SK-N-SH treated with all-trans-retinoic acid at 6 μM for 48 hours (cell line): ENCODE results near the gene TMPRSS6.

Experiments
- ATAC-seq: fragments of 200-7000 bp; cut with Tn5 transposase; 3 replicates; pipeline ENCODE4 v1.9.1; 2020; ENCODE audit warnings: mild to moderate bottlenecking, moderate library complexity
- ARNTL ChIP-seq: fragments of 450-650 bp; formaldehyde crosslinking; IDR thresholded peaks from 2 replicates; pipeline ENCODE4 v1.5.0; 2020; ENCODE audit warnings: low read depth, mild to moderate bottlenecking, moderate library complexity, borderline replicate concordance
- BACH2 ChIP-seq: fragments of 250-450 bp; sonication (Bioruptor Pico); IDR thresholded peaks from 2 replicates; pipeline ENCODE4 v1.9.0; 2021; ENCODE audit warnings: mild to moderate bottlenecking, borderline replicate concordance
- CREB5 ChIP-seq: fragments of 250-450 bp; sonication (Bioruptor Pico); IDR thresholded peaks from 2 replicates; pipeline ENCODE4 v1.5.1; 2020; ENCODE audit warnings: low read depth, mild to moderate bottlenecking, moderate library complexity
- CSDC2 ChIP-seq: fragments of 250-450 bp; sonication (Bioruptor Pico); IDR thresholded peaks from 2 replicates; pipeline ENCODE4 v1.5.0; 2020; ENCODE audit warnings: mild to moderate bottlenecking, moderate library complexity
- CSRNP3 ChIP-seq: fragments of 250-450 bp; sonication (Bioruptor Pico); IDR thresholded peaks from 2 replicates; pipeline ENCODE4 v1.5.1; 2021; ENCODE audit warnings: mild to moderate bottlenecking, moderate library complexity
- GLIS3 ChIP-seq: fragments of 250-450 bp; sonication (Bioruptor Pico); IDR thresholded peaks from 2 replicates; pipeline ENCODE4 v1.5.0; 2020; ENCODE audit warnings: mild to moderate bottlenecking, moderate library complexity
- OSR1 ChIP-seq: fragments of 250-450 bp; sonication (Bioruptor Pico); IDR thresholded peaks from 2 replicates; pipeline ENCODE4 v1.8.0; 2022; ENCODE audit warnings: moderate library complexity, mild to moderate bottlenecking, inconsistent platforms
- PATZ1 ChIP-seq: fragments of 250-450 bp; sonication (Bioruptor Pico); IDR thresholded peaks from 2 replicates; pipeline ENCODE4 v1.8.0; 2020; ENCODE audit warnings: mild to moderate bottlenecking, moderate library complexity, borderline replicate concordance
- POU6F1 ChIP-seq: fragments of 250-450 bp; sonication (Bioruptor Pico); IDR thresholded peaks from 2 replicates; pipeline ENCODE4 v1.8.0; 2021; ENCODE audit warnings: low read depth, mild to moderate bottlenecking, moderate library complexity, borderline replicate concordance
- PPARA ChIP-seq: fragments of 250-450 bp; sonication (Bioruptor Pico); IDR thresholded peaks from 2 replicates; pipeline ENCODE4 v1.5.0; 2020; ENCODE audit warnings: mild to moderate bottlenecking, borderline replicate concordance
- RARB ChIP-seq: fragments of 250-450 bp; sonication (Bioruptor Pico); IDR thresholded peaks from 2 replicates; pipeline ENCODE4 v1.8.0; 2021; ENCODE audit warnings: mild to moderate bottlenecking, moderate library complexity
- SNAI2 ChIP-seq: fragments of 250-450 bp; sonication (Bioruptor Pico); IDR thresholded peaks from 2 replicates; pipeline ENCODE4 v1.5.0; 2020; ENCODE audit warnings: mild to moderate bottlenecking, moderate library complexity
- TCF4 ChIP-seq: fragments of 250-450 bp; sonication (Bioruptor Pico); IDR thresholded peaks from 2 replicates; pipeline ENCODE4 v1.8.0; 2021; ENCODE audit warnings: mild to moderate bottlenecking, moderate library complexity, borderline replicate concordance
- TOX ChIP-seq: fragments of 250-450 bp; sonication (Bioruptor Pico); IDR thresholded peaks from 2 replicates; pipeline ENCODE4 v1.8.0; 2021; ENCODE audit warnings: mild to moderate bottlenecking, moderate library complexity, borderline replicate concordance
- TSHZ2 ChIP-seq: fragments of 250-450 bp; sonication (Bioruptor Pico); IDR thresholded peaks from 2 replicates; pipeline ENCODE4 v1.5.0; 2020; ENCODE audit warnings: mild to moderate bottlenecking, moderate library complexity
- ZC3H10 ChIP-seq: fragments of 250-450 bp; sonication (Bioruptor Pico); IDR thresholded peaks from 2 replicates; pipeline ENCODE4 v1.5.1; 2021; ENCODE audit warnings: mild to moderate bottlenecking, moderate library complexity
- ZFP3 ChIP-seq: fragments of 250-450 bp; sonication (Bioruptor Pico); IDR thresholded peaks from 2 replicates; pipeline ENCODE4 v1.5.0; 2020; ENCODE audit warnings: mild to moderate bottlenecking, moderate library complexity
- ZFP30 ChIP-seq: fragments of 450-650 bp; formaldehyde crosslinking; IDR thresholded peaks from 2 replicates; pipeline ENCODE4 v1.5.0; 2022; ENCODE audit warnings: mild to moderate bottlenecking, moderate library complexity
- ZNF70 ChIP-seq: fragments of 450-650 bp; formaldehyde crosslinking; IDR thresholded peaks from 2 replicates; pipeline ENCODE4 v1.5.0; 2020; ENCODE audit warnings: mild to moderate bottlenecking, moderate library complexity
- ZNF8 ChIP-seq: fragments of 450-650 bp; formaldehyde crosslinking; IDR thresholded peaks from 2 replicates; pipeline ENCODE4 v1.5.0; 2020; ENCODE audit warnings: mild to moderate bottlenecking, moderate library complexity

Gene TMPRSS6

GRCh38 chr22:37075822-37076433 is 33.6 kb downstream of the TMPRSS6 start:
- TF ChIP-seq PATZ1 (CRISPR knock-in tag) (no peak), TOX (CRISPR knock-in tag) (no peak), SNAI2 (CRISPR knock-in tag) (no peak), OSR1 (CRISPR knock-in tag) (no peak), ZNF70 (no peak), CSDC2 (CRISPR knock-in tag) (no peak), TCF4 (CRISPR knock-in tag) (no peak), ARNTL (CRISPR knock-in tag) (no peak)
- TF ChIP-seq, all 23 proteins: peak for 0
- no peak for ATAC-seq

- TF ChIP-seq TSHZ2, result no peak
- TF ChIP-seq PPARA (CRISPR knock-in tag), result no peak
- TF ChIP-seq TCF4 (CRISPR knock-in tag), result no peak
- TF ChIP-seq RARB (CRISPR knock-in tag), result no peak
- no peak for TF ChIP-seq CSDC2 (CRISPR knock-in tag)
- ATAC-seq, result no peak; the same call in 1 of the 3 replicates
Measured at GRCh38 chr22:37075046-37075445, 34.5 kb downstream of the TMPRSS6 start.

- no peak for ATAC-seq
- TF ChIP-seq PATZ1 (CRISPR knock-in tag) (no peak), CSDC2 (CRISPR knock-in tag) (no peak), RARB (CRISPR knock-in tag) (no peak), BACH2 (CRISPR knock-in tag) (no peak), SNAI2 (CRISPR knock-in tag) (no peak), ZNF8 (CRISPR knock-in tag) (no peak), ZFP30 (CRISPR knock-in tag) (no peak), OSR1 (CRISPR knock-in tag) (no peak), ZC3H10 (CRISPR knock-in tag) (no peak), CREB5 (no peak), TOX (CRISPR knock-in tag) (no peak), GLIS3 (no peak), CSRNP3 (CRISPR knock-in tag) (no peak), ARNTL (CRISPR knock-in tag) (no peak), POU6F1 (no peak), ZNF70 (no peak), ZFP3 (CRISPR knock-in tag) (no peak), PPARA (CRISPR knock-in tag) (no peak)
Measured at GRCh38 chr22:37074537-37074936, 35.0 kb downstream of the TMPRSS6 start.
